Measurements from ENCODE around the gene SCN2A. TPM values are rescaled to one million over a fixed set of nuclear protein-coding genes. Genes with fewer than 3 reads are reported as not detected.
"Not testable (repeated sequence)": the region's sequence is repeated elsewhere in the genome, so short reads cannot be mapped to it uniquely, and the experiment has no call there.

Gene SCN2A
- total RNA-seq, 2 donors from 2014 or later = 1.8 TPM; not detected in 1

GRCh38 chr2:165311949-165312348 lies 72.7 kb downstream of the SCN2A start:
- no peak for ATAC-seq (ENCODE audit: insufficient number of reproducible peaks, low FRiP score, low read depth)

GRCh38 chr2:165312999-165313398 lies 73.8 kb downstream of the SCN2A start:
- Histone ChIP-seq H3K36me3 (no peaks in the 10 kb centered on the region), H3K27me3 (replicated peaks; ENCODE audit: insufficient read depth) (no peaks in the 10 kb centered on the region), H3K9me3 (no peaks in the 10 kb centered on the region), H3K4me3 (no peak overlapping the region), H3K4me1 (ENCODE audit: control insufficient read depth in 1 of 2, low read depth in 2 of 2) (no peaks in the 10 kb centered on the region), H3K27ac (no peak overlapping the region)
- DNase-seq (ENCODE audit: low spot score) = no peak
- no peak for ATAC-seq (ENCODE audit: insufficient number of reproducible peaks, low FRiP score, low read depth)
- TF ChIP-seq CTCF (IDR thresholded peaks at IDR 0.05) = no peak

More at GRCh38 chr2:165311949-165312348, 72.7 kb downstream of the SCN2A start:
- no peaks in the 10 kb centered on the region for H3K4me1 ChIP-seq (ENCODE audit: control insufficient read depth in 1 of 2, low read depth in 2 of 2)
- no peak for TF ChIP-seq CTCF (IDR thresholded peaks at IDR 0.05)
- no peaks in the 10 kb centered on the region for H3K36me3 ChIP-seq
- DNase-seq (ENCODE audit: low spot score) = no peak
- no peak overlapping the region for H3K27ac ChIP-seq
- H3K4me3 ChIP-seq = no peak overlapping the region
- no peaks in the 10 kb centered on the region for H3K27me3 ChIP-seq (replicated peaks; ENCODE audit: insufficient read depth)
- H3K9me3 ChIP-seq = no peaks in the 10 kb centered on the region

- DNase-seq (ENCODE audit: low spot score) = no peak
- no peak for TF ChIP-seq CTCF (IDR thresholded peaks at IDR 0.05)
- no peak for ATAC-seq (ENCODE audit: insufficient number of reproducible peaks, low FRiP score, low read depth)
- Histone ChIP-seq H3K4me3 (no peak overlapping the region), H3K4me1 (ENCODE audit: control insufficient read depth in 1 of 2, low read depth in 2 of 2) (no peaks in the 10 kb centered on the region), H3K27me3 (replicated peaks; ENCODE audit: insufficient read depth) (no peaks in the 10 kb centered on the region), H3K27ac (no peak overlapping the region), H3K36me3 (no peaks in the 10 kb centered on the region), H3K9me3 (no peaks in the 10 kb centered on the region)
These were observed 74.3 kb downstream of the SCN2A start for GRCh38 chr2:165313509-165313908.

- no peak overlapping the region for H3K4me3 ChIP-seq
- DNase-seq (ENCODE audit: low spot score) (no peak), ATAC-seq (ENCODE audit: insufficient number of reproducible peaks, low FRiP score, low read depth) (no peak)
- no peak for TF ChIP-seq CTCF (IDR thresholded peaks at IDR 0.05)
- no peaks in the 10 kb centered on the region for H3K27me3 ChIP-seq (replicated peaks; ENCODE audit: insufficient read depth)
- H3K27ac ChIP-seq = no peak overlapping the region
- H3K9me3 ChIP-seq = no peaks in the 10 kb centered on the region
- H3K4me1 ChIP-seq (ENCODE audit: control insufficient read depth in 1 of 2, low read depth in 2 of 2) = no peaks in the 10 kb centered on the region
- no peaks in the 10 kb centered on the region for H3K36me3 ChIP-seq
These were observed 89.1 kb downstream of the SCN2A start for GRCh38 chr2:165328272-165328671.

DNA sequence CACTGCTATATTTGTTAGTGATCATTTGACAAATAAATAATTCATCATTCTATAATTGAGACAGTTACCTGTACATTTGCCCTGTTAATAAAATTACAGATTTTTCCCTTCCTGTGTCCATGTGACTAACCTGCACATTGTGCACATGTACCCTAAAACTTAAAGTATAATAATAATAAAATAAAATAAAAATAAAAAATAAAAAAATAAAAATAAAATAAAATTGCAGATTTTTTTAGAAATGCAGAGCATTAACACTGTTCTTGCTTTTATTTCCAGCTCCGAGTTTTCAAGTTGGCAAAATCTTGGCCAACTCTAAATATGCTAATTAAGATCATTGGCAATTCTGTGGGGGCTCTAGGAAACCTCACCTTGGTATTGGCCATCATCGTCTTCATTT lies 105.1 kb downstream of the SCN2A start:
- not testable (repeated sequence) for H3K4me1 ChIP-seq (ENCODE audit: control insufficient read depth in 1 of 2, low read depth in 2 of 2); H3K36me3 ChIP-seq; H3K9me3 ChIP-seq; H3K4me3 ChIP-seq; ATAC-seq (ENCODE audit: insufficient number of reproducible peaks, low FRiP score, low read depth); H3K27me3 ChIP-seq (replicated peaks; ENCODE audit: insufficient read depth); DNase-seq (ENCODE audit: low spot score); H3K27ac ChIP-seq

DNA sequence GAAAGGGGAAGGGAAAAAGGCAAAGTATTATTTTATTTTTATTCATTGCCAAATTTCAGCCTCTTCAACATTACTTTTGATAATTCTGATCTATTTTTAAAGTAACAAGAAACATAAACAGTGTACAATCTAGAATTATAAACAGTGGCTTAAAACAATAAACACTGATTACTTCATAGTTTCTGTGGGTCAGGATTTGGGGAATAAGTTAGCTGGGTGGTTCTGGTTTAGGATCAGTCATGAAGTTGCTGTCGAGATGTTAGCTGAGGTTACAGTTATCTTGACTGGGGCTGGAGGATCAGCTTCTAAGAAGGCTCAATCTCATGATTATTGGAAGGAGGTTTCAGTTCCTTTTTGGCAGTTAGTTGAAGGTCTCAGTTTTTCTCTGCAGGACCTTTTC lies 109.2 kb downstream of the SCN2A start:
- no peaks in the 10 kb centered on the region for H3K9me3 ChIP-seq
- no peaks in the 10 kb centered on the region for H3K27me3 ChIP-seq (replicated peaks; ENCODE audit: insufficient read depth)
- no peak overlapping the region for H3K4me3 ChIP-seq
- DNase-seq (ENCODE audit: low spot score) (no peak), ATAC-seq (ENCODE audit: insufficient number of reproducible peaks, low FRiP score, low read depth) (no peak)
- TF ChIP-seq CTCF (IDR thresholded peaks at IDR 0.05) = no peak
- H3K36me3 ChIP-seq = no peaks in the 10 kb centered on the region
- no peaks in the 10 kb centered on the region for H3K4me1 ChIP-seq (ENCODE audit: control insufficient read depth in 1 of 2, low read depth in 2 of 2)
- no peak overlapping the region for H3K27ac ChIP-seq

Measured in thoracic aorta (tissue), 2 donors.